ENCODE measurements around the gene SLC5A1. TPM values are rescaled to one million over a fixed set of nuclear protein-coding genes. Genes with fewer than 3 reads are reported as not detected.
"Not testable (repeated sequence)": the region's sequence is repeated elsewhere in the genome, so short reads cannot be mapped to it uniquely, and the experiment has no call there.

The SLC5A1 gene
- total RNA-seq, 4 donors from 2014 or later, result 0.16 to 1.2 TPM; not detected in 2

DNA sequence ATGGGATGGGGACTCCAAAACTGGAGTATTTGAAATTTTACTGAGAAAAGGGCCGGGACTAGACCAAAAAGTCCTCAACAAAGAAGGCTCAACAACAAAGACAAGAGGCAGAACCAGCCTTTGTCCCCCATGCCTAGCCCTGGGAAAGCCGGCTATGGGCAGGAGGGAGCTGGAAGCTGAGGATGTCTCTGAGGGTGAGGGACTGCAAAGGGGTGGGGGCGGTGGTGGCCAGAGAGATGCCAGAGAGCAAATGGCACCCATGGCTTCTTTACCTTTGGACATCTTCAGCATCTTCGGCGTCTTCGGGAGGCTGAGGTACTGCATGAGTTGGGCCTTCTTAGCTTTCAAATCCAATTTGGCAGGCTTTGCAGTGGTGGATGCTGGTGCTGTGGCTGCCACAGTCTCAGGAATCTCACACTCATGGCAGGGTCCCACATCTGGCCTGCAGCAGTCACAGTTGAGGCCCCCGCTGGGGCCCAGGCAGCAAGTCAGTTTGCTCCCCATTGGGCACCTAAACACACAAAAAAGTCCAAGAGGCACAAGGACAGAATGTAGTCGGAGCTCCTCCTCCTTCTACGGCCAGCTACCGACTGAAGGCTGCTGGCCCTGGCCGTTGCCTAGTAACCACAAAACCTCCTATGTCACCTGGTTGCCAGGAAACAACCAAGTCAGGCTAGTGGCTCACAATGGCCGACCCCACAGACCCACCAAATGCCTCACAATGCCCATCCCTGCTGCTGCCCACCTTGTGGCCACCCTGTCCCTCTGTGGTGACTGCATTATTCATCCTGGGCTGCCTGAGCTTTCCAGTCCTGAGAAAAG is 115.9 kb downstream of the SLC5A1 start, which contains the start of gene C22orf42:
Gene C22orf42, minus strand, starts transcription at position 592 of the 822 bp plus-strand sequence. Its CDS starts 88 bp downstream, at position 504.
- Histone ChIP-seq H3K27me3 (peaks cover 37% of the 10 kb centered on the region), H3K9me3 (no peaks in the 10 kb centered on the region), H3K4me1 (no peaks in the 10 kb centered on the region), H3K4me3 (no peak within 1 kb of the TSS), H3K36me3 (no peaks in the 10 kb centered on the region), H3K27ac (no peak within 1 kb of the TSS)
- ATAC-seq, result no peak
- no peak for TF ChIP-seq POLR2A (IDR thresholded peaks at IDR 0.05)
- no peak for TF ChIP-seq EP300 (IDR thresholded peaks at IDR 0.05)
- TF ChIP-seq, protein P1, sequence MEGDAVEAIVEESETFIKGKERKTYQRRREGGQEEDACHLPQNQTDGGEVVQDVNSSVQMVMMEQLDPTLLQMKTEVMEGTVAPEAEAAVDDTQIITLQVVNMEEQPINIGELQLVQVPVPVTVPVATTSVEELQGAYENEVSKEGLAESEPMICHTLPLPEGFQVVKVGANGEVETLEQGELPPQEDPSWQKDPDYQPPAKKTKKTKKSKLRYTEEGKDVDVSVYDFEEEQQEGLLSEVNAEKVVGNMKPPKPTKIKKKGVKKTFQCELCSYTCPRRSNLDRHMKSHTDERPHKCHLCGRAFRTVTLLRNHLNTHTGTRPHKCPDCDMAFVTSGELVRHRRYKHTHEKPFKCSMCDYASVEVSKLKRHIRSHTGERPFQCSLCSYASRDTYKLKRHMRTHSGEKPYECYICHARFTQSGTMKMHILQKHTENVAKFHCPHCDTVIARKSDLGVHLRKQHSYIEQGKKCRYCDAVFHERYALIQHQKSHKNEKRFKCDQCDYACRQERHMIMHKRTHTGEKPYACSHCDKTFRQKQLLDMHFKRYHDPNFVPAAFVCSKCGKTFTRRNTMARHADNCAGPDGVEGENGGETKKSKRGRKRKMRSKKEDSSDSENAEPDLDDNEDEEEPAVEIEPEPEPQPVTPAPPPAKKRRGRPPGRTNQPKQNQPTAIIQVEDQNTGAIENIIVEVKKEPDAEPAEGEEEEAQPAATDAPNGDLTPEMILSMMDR (IDR thresholded peaks at IDR 0.05), result no peak
- no peak for TF ChIP-seq POLR2AphosphoS5 (IDR thresholded peaks at IDR 0.05)
- 90 to 92% methylated on average over 2 to 3 of the region's 12 CpGs for WGBS, 2 donors (ENCODE audit: low coverage in 1 of 2)

GRCh38 chr22:32160411-32160810 is 117.3 kb downstream of the SLC5A1 start:
- 69 to 82% methylated on average over 5 of the region's 5 CpGs for WGBS, 2 donors (ENCODE audit: low coverage in 1 of 2)
- not testable (repeated sequence) for H3K27ac ChIP-seq, H3K4me3 ChIP-seq, ATAC-seq, H3K4me1 ChIP-seq, H3K9me3 ChIP-seq, H3K36me3 ChIP-seq
- H3K27me3 ChIP-seq, result peaks cover 49% of the 10 kb centered on the region

Small RNAs within 50 kb of the gene (small RNA-seq; reads per million reads assigned to genes)
- gene AP1B1P2, result 0 reads per million in 4 donors

Other genes with a start within 250 kb of the SLC5A1 start
- gene YWHAH, start 98.7 kb upstream of the SLC5A1 start, total RNA-seq, result 100 to 1,000 TPM; 127 to 263 (median 169) TPM
- not detected for gene C22orf42, start 116.0 kb downstream of the SLC5A1 start, total RNA-seq
- under 1 TPM in 1 of 4 donors, not detected in 3; 0.15 TPM for gene RFPL2, start 161.8 kb downstream of the SLC5A1 start, total RNA-seq
- gene SLC5A4, start 212.1 kb downstream of the SLC5A1 start, total RNA-seq, result under 1 TPM in 2 of 4 donors, not detected in 2; 0.39 to 0.78 TPM

All from gastroesophageal sphincter (tissue), 4 donors.